HG03108 (cell line): ENCODE results near the gene UST.
"Not testable (repeated sequence)": the region's sequence is repeated elsewhere in the genome, so short reads cannot be mapped to it uniquely, and the experiment has no call there.

Source experiments
- ATAC-seq: cut with Tn5 transposase; IDR thresholded peaks from one replicate; pipeline ENCODE4 v1.9.1; 2021; ENCODE audit warnings: moderate library complexity; ENCODE audit not compliant: unreplicated experiment

UST gene

DNA sequence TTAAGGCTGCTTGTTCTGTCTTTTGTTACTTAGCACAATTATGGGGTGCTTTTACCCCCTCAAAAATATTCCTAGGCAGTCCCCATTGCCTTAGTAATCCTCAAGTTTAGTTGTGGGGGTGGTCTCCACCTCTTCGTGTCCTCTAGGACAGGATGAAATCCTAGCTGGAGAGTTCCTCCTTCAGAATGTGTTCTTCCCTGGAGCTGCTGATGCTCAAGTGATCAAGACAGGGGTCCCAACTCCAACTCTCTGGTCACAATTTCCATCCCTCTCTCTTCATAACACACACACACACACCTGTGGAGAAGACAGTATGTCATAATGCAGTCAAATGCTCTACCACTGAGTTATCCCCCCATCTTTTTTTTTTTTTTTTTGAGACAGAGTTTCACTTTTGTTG, 280.7 kb downstream of the UST start:
- no peak for ATAC-seq

DNA sequence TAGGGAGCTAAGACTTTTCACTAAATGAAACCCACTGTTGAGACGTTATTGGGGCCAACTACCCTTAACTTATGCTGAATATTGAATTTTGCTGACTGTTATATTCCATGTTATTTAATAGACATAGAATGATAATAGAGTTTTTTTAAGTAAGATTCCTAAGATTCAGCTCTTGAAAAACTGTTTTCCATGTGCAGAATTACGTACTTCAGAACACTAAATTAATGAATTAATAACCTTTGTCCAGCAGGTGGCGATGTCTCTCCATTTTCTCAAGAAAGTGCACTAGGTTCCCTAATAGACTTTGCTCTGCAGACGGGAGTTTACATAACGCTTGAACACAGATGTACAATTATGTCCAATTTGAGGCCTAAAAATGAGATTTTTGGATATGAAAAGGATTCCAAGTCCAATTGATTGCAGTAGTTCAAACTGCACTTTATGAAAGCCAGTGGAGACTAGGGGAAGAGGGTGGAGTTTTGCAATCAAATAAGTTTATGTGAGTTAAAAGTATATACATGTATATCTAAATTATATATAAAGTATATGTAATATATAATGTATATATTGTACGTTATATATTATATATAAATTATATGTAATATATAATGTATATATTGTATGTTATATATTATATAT, 282.1 kb downstream of the UST start:
- no peak for ATAC-seq

DNA sequence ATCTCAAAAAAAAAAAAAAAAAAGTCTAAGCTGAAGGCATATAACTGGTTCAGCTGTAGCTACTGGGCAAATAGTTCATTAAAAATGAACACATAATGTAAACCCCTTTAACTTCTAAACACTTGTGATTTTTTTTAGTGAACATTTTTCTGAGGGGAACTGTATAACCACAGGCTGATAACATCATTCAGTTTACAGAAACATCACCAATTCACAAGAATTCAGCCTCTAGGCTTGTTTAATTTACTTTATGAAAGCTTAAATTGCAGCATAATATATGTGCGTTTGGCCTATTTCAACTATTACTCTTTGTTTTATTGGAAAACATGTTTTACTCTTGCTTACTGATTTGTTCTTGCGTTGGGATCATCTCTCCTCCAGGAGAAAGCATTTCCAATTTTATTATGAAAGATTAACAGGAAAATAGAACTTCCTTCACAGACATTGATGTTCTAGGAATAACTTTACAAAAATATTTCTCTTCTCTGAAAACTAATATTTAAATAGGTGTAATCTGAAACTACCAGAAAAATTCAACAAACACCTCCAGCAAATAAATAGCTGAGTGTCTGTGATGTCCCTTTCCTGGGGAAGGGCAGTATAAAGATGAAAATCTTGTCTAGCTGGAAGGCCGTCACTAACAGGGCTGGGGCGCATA, 284.5 kb downstream of the UST start:
- no peak for ATAC-seq

DNA sequence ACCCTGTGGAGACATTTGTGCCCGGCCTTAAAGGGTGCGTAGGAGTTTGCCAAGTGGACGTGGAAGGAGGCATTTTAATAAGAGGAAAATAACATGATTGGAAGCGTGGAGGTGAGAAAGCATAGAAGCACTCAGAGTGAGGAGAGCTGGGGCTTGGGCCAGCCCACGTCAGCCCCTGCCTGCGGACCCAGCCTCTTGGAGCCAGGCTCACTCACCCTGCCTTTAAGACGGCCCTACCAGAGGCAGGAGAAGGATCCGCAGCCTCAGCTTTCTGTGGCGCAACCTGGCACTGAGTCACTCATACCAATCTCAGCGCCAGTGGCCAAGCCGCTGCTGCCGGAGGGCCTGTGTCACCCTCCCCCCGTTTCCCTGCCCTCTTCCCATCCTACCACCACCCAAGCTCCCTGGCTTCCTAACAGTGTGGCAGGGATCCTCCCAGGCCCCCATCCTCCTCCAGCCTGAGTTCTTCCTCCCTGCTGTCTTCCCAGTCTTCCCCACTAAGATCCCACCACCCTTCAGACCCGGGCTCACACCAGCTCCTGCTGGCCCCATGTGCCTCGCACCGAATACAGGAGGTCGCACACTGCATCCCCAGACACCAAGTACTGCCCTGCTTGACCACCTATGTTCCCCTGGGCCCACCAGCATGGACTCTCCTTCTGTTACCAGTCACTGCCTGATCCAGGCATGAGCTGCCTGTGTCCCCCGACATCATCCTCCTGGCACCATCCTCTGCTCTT, 285.2 kb downstream of the UST start:
- peak; percentile 4 for ATAC-seq

GRCh38 chr6:149032599-149033405, 286.0 kb downstream of the UST start:
- ATAC-seq, result peak; percentile 80

GRCh38 chr6:149033454-149033853, 286.6 kb downstream of the UST start:
- ATAC-seq, result no peak

GRCh38 chr6:149035766-149036165, 288.9 kb downstream of the UST start:
- no peak for ATAC-seq

GRCh38 chr6:149037051-149037671, 290.3 kb downstream of the UST start:
- ATAC-seq, result no peak

- not testable (repeated sequence) for ATAC-seq
These were observed 292.2 kb downstream of the UST start for GRCh38 chr6:149039025-149039424.

DNA sequence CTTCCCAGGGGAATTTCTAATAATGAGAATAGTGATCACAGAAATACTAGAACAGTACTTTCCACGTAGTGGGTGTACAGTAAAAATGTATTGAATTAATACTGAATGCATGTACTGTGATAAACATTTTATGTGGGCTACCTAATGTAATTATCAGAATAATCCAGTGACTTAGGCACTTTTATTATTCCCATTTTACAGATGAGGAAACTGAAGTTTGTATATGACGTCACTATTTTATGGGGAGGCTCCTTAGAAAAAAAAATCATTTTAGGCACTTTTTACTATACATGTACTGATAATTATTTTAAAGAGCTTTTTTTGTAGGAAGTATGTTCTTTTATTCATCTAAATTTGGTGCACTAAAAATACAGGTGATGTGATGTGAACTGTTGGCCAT, 295.1 kb downstream of the UST start:
- ATAC-seq, result no peak

DNA sequence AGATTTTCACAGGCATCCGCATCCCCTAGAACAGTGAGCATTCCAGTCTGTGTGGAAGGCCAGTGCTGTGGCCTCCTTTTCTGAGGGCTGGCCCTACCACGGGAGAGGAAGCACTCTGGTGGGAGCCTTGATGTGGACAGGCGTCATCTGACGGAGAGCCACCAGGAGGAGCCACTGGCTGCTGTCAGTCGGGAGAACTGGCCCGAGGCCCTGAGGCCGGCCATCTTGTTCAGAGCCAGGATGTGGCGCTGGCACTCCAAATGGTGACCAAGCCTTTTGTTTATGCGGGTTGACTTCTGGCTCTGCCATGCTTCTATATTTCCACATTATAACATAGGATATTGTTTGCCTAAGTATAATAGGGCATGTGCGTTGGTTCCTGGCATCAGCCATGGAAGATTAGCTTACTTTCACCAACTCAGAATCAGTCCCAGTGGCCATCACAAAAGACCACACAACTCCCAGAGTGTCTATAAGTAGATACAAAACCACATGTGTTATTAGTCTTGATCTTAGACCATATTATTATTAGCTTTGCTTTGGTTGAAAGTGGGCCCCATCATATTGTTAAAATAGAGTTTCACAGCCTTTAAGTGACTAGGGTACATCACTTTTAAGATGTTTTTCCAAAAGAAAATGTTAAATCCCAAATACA, 296.8 kb downstream of the UST start:
- no peak for ATAC-seq

DNA sequence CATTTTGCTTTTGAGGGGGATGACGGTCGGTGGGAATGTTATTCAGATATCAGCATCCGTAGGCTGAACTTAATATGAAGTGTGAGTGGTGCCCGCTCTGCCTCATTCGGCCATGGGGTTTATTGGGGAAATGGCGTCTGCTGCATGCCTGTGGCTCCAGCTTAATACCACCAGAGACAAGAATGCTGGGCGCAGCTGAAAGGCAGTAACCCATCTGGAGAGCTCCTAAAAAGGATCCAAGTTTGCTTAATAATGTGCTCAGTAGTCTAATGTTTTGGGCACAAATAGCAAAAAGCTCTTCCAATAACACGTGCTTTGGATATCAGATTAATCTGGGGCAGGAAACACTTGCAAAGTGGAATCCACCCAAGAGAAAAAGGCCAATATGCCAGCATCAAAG, 297.7 kb downstream of the UST start:
- no peak for ATAC-seq

- peak; percentile 43 for ATAC-seq
These were observed 298.6 kb downstream of the UST start for GRCh38 chr6:149045404-149045803.

DNA sequence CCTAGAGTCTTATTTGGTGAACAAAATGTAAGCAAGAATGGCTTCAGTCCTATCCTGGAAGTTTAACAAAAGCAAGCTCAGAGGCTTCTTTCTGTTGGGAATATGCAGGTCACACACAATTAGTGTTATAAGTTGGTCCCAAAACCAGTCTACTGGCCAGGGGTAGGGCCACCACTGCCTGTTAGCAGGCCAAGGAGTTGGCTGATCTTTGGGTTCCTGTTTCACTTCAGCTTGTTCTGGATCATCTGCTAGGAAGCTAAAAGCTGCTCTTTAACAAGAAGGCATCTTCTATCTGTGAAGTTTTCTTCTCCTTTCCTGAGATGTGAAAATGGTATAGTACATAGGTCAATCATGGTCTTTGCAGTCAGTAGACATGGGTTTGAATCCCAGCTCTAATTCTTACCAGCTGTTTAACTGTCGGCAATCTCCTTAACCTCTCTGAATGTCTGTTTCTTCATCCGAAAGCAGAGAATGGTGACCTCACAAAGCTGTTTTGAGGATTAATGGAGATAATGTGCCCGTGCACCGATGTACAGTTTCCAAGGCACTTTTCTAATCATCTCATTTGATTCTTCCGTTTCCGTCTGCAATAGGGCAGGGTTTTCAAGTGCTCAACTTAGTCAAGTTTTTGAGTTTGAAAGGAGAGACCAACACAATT, 299.5 kb downstream of the UST start:
- no peak for ATAC-seq

DNA sequence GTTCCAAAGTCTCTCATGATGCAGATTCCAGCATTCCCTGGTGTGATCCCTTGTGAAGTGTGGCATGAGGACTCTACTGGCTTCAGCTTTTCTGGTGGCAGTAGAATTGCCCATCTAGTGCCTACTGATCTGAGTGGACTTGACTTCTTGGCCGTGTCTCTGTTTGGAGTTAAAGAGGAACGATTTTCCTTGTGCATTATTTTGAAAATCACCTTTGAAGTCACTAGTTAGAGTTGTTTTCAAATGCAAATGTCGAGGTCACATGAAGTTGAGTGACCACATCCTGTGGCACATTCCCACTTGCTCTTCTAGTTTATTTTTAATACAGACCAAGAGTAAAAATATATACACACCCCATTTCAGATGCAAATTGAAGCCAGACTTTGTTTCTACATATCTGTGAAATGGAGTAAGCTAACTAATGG, 300.0 kb downstream of the UST start:
- ATAC-seq, result peak; percentile 63

DNA sequence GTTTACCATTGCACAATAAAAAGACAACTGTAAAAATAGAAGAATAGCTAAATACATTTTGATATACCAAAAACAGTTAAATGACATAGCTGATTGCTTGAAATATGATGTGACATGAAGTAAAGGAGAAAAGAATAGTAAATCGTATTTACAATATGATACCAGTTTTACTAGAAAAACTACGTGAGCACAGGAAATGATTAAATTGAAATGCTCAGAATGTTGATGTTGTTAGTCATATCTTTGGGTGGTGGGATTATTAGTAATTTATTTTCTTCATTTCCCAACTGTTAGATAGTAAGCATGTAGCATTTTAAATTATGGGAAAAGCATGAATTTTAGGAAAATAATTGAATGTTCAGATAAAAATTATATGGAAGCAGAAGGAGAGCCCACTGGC, 302.4 kb downstream of the UST start:
- no peak for ATAC-seq

DNA sequence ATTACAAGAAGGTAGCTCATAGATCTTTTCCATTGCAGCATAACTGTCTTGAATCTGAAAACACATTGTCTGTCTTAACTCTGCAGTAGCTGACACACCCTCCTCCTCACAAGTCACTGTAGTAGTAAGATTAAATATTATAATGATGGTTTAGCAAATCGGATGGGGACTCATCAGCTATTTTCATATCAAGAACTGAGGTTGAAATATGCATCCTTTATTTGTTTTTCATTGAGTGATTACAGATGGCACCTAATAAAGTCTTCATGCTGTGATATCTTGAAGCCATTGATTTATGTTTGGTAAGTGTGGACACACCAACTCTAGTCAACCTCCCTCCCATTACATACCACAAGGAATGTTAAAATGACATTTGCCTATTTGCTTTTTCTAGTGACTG, 303.3 kb downstream of the UST start:
- no peak for ATAC-seq

- ATAC-seq, result peak; percentile 33
These were observed 305.7 kb downstream of the UST start for GRCh38 chr6:149052350-149053106.
